ENCODE data around the gene RFX8. TPM values are rescaled to one million over a fixed set of nuclear protein-coding genes. Genes with fewer than 3 reads are reported as not detected.

The RFX8 gene
- total and polyA plus RNA-seq, 9 of the 15 experiments (the other 6 are each of a cell fraction or from before 2014, with no cell fraction given): not detected

GRCh38 chr2:101486994-101487393 is 12.1 kb upstream of the RFX8 start (continued):
- TF ChIP-seq RBM25 (IDR thresholded peaks at IDR 0.05; ENCODE audit: low read depth, low read length, severe bottlenecking) (no peak), CEBPB (tag; IDR thresholded peaks at IDR 0.05) (no peak), RBFOX2 (IDR thresholded peaks at IDR 0.05; ENCODE audit: low read depth, low read length) (no peak)
- TF ChIP-seq, protein P1, sequence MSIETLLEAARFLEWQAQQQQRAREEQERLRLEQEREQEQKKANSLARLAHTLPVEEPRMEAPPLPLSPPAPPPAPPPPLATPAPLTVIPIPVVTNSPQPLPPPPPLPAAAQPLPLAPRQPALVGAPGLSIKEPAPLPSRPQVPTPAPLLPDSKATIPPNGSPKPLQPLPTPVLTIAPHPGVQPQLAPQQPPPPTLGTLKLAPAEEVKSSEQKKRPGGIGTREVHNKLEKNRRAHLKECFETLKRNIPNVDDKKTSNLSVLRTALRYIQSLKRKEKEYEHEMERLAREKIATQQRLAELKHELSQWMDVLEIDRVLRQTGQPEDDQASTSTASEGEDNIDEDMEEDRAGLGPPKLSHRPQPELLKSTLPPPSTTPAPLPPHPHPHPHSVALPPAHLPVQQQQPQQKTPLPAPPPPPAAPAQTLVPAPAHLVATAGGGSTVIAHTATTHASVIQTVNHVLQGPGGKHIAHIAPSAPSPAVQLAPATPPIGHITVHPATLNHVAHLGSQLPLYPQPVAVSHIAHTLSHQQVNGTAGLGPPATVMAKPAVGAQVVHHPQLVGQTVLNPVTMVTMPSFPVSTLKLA (conservative IDR thresholded peaks at IDR 0.05): no peak

DNA sequence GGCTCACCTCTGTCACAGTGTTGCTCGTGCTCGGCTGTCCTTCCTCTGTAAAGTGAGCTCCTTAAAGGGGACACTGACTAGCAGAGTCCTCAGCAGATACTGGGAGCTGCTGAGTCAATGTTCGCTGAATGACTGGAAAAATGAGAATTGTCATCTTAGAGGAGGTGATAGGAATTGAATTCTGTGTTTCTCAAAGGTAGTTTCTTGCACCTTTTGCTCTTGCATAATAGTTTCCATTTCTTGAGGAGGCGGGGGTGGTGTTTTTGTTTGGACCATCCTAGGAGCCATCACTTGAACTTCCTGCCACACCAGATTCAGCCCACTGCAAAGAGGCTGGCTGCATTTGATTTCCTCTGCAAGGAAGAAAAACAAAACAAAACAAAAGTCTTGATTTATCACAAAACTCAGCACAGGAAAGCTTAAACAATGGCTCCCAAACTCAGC is 11.4 kb upstream of the RFX8 start:
- ATAC-seq: no peak
- Histone ChIP-seq H2AFZ (ENCODE audit: low read depth, low read length) (no peak overlapping the region), H3K36me3 (ENCODE audit: control insufficient read depth, insufficient read depth, low read length) (no peaks in the 10 kb centered on the region), H3K4me1 (replicated peaks in 1 of 2; ENCODE audit: control insufficient read depth in 2 of 2, insufficient read depth in 2 of 2, low read length in 2 of 2) (no peaks in the 10 kb centered on the region), H3K27ac (ENCODE audit: extremely low read depth, low read depth, low read length) (no peak overlapping the region), H3K4me2 (ENCODE audit: insufficient read depth, low read length) (no peak overlapping the region), H3K9ac (ENCODE audit: insufficient read depth in 1 of 2, low read depth in 2 of 2, low read length in 2 of 2) (no peak overlapping the region), H4K20me1 (replicated peaks; ENCODE audit: control insufficient read depth, insufficient read depth, low read length) (no peaks in the 10 kb centered on the region), H3K4me3 (no peak overlapping the region), H3K79me2 (ENCODE audit: control insufficient read depth, insufficient read depth, low read length) (no peaks in the 10 kb centered on the region), H3K9me1 (ENCODE audit: control insufficient read depth, insufficient read depth, low read length) (no peaks in the 10 kb centered on the region), H3K27me3 (ENCODE audit: control insufficient read depth in 2 of 2, insufficient read depth in 2 of 2, low read length in 2 of 2) (peaks cover 4 to 26% of the 10 kb centered on the region in 2 experiments; a peak in 2 of 5 replicates), H3K9me3 (replicated peaks; ENCODE audit: control insufficient read depth, insufficient read depth, low read depth, low read length) (no peaks in the 10 kb centered on the region)
- FAIRE-seq: no peak
- WGBS (ENCODE audit: insufficient coverage, low coverage, missing lambda C conversion rate): 2% methylated on average over 4 of the region's 4 CpGs
- intact Hi-C loops (cut with micrococcal nuclease) (no loop called here), in situ Hi-C loops (cut with MboI) (no loop called here)
- CTCF ChIA-PET (ENCODE audit: low intra/inter-chr PET ratio): no interaction called here
- DNase-seq (ENCODE audit: extremely low read depth in 1 of 4, low spot score in 3 of 4): no peak
- BruUV-seq (replicated peaks): no TSS peak
- TF ChIP-seq ZFPM2 (CRISPR knock-in tag; IDR thresholded peaks at IDR 0.05): no peak
- POLR2A ChIA-PET: interaction anchor here (1.2 kb wide), 2 partner anchors 12 to 211 kb away, joined by 3 to 4 read pairs; no protein-coding TSS in a partner anchor

Data from K562 (cell line).